Activated CD4-positive, alpha-beta T cell treated with anti-CD3 and anti-CD28 coated beads, Interleukin-2, amount 10 ng/mL, durations not matched to agents 24 days and 14 days (primary cell): ENCODE measurements around the gene ZMAT5. TPM values are rescaled to one million over a fixed set of nuclear protein-coding genes. Genes with fewer than 3 reads are reported as not detected.

Experiments
- total RNA-seq: library from RNA; stranded (reverse); gene quantifications from 2 replicates; pipeline ENCODE4 v1.2.3, GENCODE V29; 2022

ZMAT5 gene
- total RNA-seq, 1 donor from 2014 or later = 24.9 TPM

Other genes with a start within 250 kb of the ZMAT5 start
- 66.6 and 68.1 TPM in 2 replicates for gene THOC5, start 213.2 kb downstream of the ZMAT5 start, total RNA-seq
- 45.9 and 46.5 TPM in 2 replicates for gene NIPSNAP1, start 185.9 kb downstream of the ZMAT5 start, total RNA-seq
- gene NF2, start 163.4 kb downstream of the ZMAT5 start, total RNA-seq = 59.1 and 61.9 TPM in 2 replicates
- gene CABP7, start 47.0 kb downstream of the ZMAT5 start, total RNA-seq = not detected in 2 replicates
- 90.1 and 96.2 TPM in 2 replicates for gene UQCR10, start 362 bp upstream of the ZMAT5 start, total RNA-seq
- 78.5 and 81.3 TPM in 2 replicates for gene ASCC2, start 71.3 kb upstream of the ZMAT5 start, total RNA-seq
- gene MTMR3, start 116.2 kb upstream of the ZMAT5 start, total RNA-seq = 21.0 and 23.9 TPM in 2 replicates